GM21423 (cell line): Measurements from ENCODE around the gene CAPZA3.
"Not testable (repeated sequence)": the region's sequence is repeated elsewhere in the genome, so short reads cannot be mapped to it uniquely, and the experiment has no call there.

Source experiments
- ATAC-seq: cut with Tn5 transposase; IDR thresholded peaks from one replicate; pipeline ENCODE4 v1.9.1; 2021; ENCODE audit warnings: mild to moderate bottlenecking, moderate library complexity; ENCODE audit not compliant: unreplicated experiment

The CAPZA3 gene, protein sequence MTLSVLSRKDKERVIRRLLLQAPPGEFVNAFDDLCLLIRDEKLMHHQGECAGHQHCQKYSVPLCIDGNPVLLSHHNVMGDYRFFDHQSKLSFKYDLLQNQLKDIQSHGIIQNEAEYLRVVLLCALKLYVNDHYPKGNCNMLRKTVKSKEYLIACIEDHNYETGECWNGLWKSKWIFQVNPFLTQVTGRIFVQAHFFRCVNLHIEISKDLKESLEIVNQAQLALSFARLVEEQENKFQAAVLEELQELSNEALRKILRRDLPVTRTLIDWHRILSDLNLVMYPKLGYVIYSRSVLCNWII

DNA sequence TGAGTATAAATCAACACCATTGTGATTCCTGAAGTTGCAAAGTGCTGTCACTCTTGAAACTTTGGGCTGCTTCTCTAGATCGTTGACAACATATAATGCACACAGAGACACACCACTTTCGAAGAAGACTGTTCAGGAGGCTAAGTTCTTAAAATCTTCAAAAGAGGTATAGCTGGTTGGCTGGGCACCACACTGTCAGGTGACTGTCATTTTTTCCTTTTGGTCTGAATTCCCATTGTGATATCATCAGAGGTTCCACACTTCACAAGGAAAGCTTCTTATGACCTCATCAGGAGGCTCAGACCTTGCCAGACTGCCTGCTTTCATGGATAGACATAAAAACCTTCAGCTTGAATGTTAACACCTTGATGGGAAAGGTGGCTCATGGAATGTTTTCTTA, at the start of gene CAPZA3, which contains the start of gene PLCZ1:
CAPZA3 (plus strand) TSS at position 301 of the 400 bp plus-strand sequence. CDS start 150 bp downstream, outside the sequence.
PLCZ1 (minus strand) TSS at position 194 of the 400 bp plus-strand sequence. CDS start 641 bp downstream, outside the sequence.
- no peak for ATAC-seq

DNA sequence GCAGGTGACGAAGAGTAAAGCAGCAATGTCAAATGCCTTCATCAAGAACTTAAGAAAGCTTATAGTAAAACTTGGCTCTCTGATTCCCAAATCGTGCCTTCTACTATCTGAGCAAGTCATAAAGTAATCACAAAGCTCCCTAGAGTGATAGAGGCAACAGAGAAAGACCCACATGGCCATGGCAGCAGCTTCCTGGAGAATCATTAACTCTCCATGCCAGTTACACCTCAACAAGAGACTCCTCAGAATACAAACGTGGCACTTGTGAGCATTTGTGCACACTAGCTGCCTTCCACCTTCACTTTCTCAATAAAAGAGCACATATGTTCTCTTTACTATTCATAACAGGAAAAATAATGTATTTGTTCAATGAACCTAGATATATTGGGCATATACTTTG, 48.1 kb upstream of the CAPZA3 start:
- ATAC-seq: no peak

- no peak for ATAC-seq
Observed at GRCh38 chr12:18690653-18691052, 47.3 kb upstream of the CAPZA3 start.

- not testable (repeated sequence) for ATAC-seq
Observed at GRCh38 chr12:18693986-18694385, 43.9 kb upstream of the CAPZA3 start.

GRCh38 chr12:18696971-18697602, 40.8 kb upstream of the CAPZA3 start:
- no peak for ATAC-seq

DNA sequence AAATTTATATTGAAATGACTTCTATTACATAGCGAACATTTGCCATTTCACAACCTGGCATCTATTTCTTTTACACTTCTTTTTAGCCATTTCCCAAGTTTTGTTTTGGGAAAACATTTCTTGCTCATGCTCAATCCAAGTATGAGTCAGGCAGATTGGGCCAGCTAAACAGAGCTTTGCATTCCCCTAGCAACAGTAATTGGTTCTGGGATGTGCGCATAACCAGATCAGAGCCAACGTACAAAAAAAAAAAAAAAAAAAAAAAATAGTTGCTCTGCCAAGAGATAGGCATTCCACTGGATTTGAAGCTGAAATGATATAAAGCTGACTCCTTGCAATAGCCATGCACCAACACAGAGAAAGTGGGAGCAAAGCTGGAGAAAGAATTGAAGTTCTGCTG, 37.6 kb upstream of the CAPZA3 start:
- ATAC-seq: no peak

GRCh38 chr12:18703321-18703720, 34.6 kb upstream of the CAPZA3 start:
- ATAC-seq: no peak

DNA sequence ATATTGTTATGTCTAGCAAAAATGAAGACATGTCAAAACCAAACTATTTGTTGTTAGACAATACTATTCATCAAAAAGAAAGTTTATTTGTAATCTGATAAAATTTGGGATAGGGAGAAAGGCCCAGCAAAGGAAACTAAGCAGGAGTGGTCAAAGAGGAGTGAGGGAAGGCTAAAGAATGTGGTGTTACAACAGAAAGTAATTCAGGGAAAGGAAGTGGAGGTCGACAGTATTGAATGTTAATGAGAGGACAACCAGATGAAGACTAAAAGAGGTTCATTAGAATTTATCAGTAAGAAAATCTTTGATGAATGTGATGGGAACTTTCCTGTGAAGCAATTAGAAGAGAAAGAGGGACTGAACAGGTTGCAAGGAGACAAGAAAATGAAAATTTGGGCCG, 34.0 kb upstream of the CAPZA3 start:
- ATAC-seq: no peak

- no peak for ATAC-seq
Observed at GRCh38 chr12:18706798-18707197, 31.1 kb upstream of the CAPZA3 start.

DNA sequence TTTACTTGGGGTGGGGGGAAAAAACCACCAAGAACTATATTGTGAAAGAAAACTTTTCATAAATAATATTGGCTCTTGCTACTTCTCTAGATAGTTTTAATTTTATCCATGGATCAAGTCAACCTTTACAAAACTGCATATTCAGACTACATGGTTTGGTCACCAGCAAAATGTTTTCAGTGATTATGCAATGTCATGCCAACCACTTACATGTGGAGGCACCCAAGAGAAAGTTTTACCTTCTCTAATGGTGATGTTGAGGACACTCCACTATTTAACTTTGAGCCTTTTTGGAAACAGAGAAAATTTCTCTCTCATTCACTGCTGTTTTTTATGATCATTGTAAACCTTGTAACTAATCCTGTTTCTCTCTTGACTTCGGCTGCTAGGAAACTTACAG, 21.7 kb upstream of the CAPZA3 start:
- no peak for ATAC-seq

- no peak for ATAC-seq
Observed at GRCh38 chr12:18718462-18718861, 19.5 kb upstream of the CAPZA3 start.

DNA sequence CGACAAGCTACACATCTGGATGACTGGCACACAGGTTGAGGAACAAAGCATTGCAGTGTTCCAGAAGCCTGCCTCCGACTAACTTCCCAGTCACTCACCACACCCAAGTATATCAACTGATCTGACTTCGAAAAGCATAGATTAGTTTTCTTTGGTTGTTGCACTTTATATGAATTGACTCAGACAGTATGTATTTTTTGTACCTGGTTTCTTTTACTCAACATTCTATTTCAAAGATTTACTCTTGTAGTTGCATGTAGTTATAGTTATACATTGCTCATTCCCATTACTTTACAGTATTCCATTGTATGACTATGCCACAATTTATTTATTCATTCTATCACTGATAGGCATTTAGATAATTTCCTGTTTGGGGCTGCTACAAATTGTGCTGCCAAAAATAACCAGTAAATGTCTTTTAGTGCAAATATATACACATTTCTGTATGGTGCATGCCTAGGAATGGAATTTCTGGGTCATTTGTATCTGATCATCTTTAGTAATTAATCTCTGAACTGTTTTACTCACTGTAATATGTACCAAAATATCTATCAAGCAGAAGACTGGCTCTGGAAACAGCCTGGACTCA, 17.9 kb upstream of the CAPZA3 start:
- ATAC-seq: no peak

DNA sequence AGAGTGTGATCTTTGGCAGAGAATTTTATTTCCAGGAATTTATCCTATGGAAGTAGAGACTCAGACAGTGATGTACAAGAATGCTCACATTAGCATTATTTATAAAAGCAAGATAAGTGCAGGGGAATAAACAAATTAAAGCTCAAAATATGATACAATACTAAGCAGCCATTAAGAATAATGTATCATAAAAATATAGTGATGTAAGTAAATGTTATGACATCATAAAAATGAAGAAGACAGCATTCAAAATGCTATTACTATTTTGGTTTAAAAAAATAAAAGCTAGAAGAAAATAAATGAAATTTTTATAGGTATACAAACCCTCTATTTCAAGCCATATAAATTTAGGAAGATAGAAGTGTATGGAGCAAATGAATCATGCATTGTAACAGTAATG, 17.2 kb upstream of the CAPZA3 start:
- no peak for ATAC-seq

- ATAC-seq: no peak
Observed at GRCh38 chr12:18721452-18721851, 16.5 kb upstream of the CAPZA3 start.

DNA sequence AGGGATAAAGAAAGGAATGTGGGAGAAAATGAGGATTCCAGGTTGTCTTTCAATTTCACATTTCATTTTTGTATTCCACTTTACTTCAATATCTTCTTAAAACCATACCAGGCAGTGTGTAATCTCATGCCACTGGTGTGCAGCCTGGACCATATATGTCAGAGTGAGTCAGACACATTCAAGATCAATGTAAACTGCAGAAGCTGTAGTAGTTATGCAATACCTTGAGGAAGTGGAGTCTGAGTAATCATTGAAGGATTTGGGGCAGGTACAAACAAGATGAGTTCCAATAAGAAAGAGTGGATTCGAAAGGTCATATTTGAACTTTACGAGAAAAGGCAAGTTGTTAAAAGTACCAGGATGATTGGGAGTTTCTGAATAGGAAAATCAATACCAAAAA, 14.2 kb upstream of the CAPZA3 start:
- no peak for ATAC-seq

DNA sequence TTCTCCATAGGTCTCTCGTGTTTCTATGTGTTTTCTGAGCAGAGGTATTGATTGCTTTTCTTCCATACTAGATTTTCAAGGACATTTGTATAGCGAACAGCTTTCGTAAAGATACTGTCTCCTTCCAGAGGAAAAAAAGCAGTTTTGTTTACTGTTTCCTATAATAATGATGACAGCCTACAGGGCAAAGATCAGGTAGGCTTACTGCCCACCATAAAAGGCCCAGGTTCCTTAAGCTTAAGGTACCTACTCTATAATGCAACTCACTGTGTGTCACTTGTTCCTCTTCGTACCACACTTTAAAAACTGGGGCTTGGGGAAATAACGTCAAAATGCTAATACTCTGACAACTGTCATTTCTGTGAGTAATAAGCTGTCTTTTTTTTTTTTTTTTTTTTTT, 6.8 kb upstream of the CAPZA3 start:
- no peak for ATAC-seq

DNA sequence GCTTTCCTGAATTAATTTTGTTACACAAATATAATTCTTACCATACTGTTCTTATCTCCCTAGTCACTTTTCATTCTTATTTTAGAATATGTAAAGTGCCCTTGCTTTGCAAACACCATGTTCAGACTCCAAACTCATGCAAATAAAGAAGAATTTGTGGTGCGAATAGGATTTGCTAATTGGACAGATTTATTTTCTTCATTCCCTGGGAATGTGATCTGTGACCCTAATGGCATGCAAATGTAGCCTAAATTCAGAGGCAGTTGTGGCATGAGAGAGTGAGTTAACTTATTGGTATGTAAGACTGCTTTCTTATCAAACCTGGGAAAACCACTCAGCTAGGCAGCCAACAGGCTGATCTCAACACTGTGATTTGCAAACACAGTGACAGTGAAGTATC, 10.0 kb downstream of the CAPZA3 start:
- no peak for ATAC-seq

- no peak for ATAC-seq
Observed at GRCh38 chr12:18749386-18749957, 11.6 kb downstream of the CAPZA3 start.

DNA sequence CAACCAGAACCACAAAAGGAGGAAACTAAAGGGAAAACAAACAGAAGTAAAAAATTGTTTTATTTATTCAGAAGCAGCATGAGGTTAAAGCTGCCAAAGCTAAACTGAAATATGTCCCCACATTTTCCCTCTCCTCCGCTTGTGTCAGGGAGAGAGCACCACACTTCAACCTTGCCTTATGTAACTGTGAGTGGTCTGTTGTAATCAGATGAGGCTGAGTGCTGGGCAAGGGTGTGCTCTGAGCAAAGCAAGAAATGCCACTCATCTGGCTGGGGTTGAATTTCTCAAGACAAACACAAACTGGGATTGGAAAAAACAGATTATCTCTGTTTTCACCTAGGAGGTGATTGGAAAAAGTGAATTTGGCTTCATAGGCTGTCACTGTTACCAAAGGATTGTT, 12.2 kb downstream of the CAPZA3 start:
- no peak for ATAC-seq

DNA sequence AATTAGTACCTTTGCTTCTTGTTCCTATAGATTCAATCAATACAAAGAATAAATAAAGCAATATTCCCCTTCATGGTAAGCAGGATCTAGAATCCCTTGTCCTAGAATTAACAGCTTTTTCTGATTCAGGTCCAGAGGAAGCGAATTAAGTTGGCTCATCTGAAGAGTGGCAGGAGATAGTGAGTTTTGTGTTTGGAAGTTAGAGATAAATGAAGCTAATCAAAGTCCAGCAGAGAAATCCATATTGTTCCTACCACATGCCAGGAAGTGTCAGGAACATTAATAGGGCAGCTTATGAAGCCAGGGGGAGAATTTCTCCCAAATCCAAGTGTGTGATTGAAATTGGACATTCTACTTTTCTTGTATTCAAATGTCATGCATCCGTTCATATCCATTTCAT, 13.9 kb downstream of the CAPZA3 start:
- no peak for ATAC-seq

GRCh38 chr12:18752280-18752920, 14.5 kb downstream of the CAPZA3 start:
- no peak for ATAC-seq
